Keratinocyte (primary cell): ENCODE results near the gene DUSP28. TPM values are rescaled to one million over a fixed set of nuclear protein-coding genes. Genes with fewer than 3 reads are reported as not detected.

Experiments
- DNase-seq: peaks from one replicate; pipeline ENCODE4 v3.0.0-alpha.2; 2011; ENCODE audit warnings: low read depth, missing footprints, low spot score
- FAIRE-seq: peaks from 2 replicates; lab custom pipeline; 2011; peaks lifted over from hg19 to GRCh38; lab: Jason Lieb, UNC
- H2AFZ ChIP-seq: 2 replicates; pipeline ENCODE4 v1.6.0; 2012; ENCODE audit warnings: low read length, control low read depth, inconsistent platforms; ENCODE audit not compliant: control insufficient read depth
- H3K27ac ChIP-seq: 2 replicates; pipeline ENCODE4 v1.5.1; 2011; ENCODE audit warnings: low read length; ENCODE audit not compliant: control insufficient read depth, insufficient read depth
- H3K27me3 ChIP-seq: 3 replicates; pipeline ENCODE4 v1.6.0; 2011; ENCODE audit warnings: low read length; ENCODE audit not compliant: control insufficient read depth, insufficient read depth; ENCODE audit errors: extremely low read depth
- H3K36me3 ChIP-seq, 2 experiments: 2 replicates in 1 of 2; 3 replicates in 1 of 2; pipeline ENCODE4 v1.5.1; 2011; ENCODE audit warnings: low read length in 2 of 2, mild to moderate bottlenecking in 1 of 2; ENCODE audit not compliant: control insufficient read depth in 2 of 2, insufficient read depth in 2 of 2; ENCODE audit errors: extremely low read depth in 1 of 2
- H3K4me1 ChIP-seq: 3 replicates; pipeline ENCODE4 v1.5.1; 2011; ENCODE audit warnings: low read length; ENCODE audit not compliant: control insufficient read depth, insufficient read depth; ENCODE audit errors: extremely low read depth
- H3K4me2 ChIP-seq: 3 replicates; pipeline ENCODE4 v1.6.0; 2011; ENCODE audit warnings: low read depth, low read length; ENCODE audit not compliant: control insufficient read depth, insufficient read depth; ENCODE audit errors: extremely low read depth
- H3K4me3 ChIP-seq, 3 experiments: fragments of 200-600 bp in 1 of 3; sonication (generic) in 1 of 3; 2 replicates in 2 of 3; 3 replicates in 1 of 3; pipeline ENCODE4 v1.5.1; 2011 to 2016; ENCODE audit warnings: low read length in 3 of 3, mild to moderate bottlenecking in 3 of 3, control low read depth in 2 of 3, inconsistent platforms in 1 of 3, low read depth in 1 of 3, mixed read lengths in 1 of 3, mixed run types in 1 of 3, moderate library complexity in 1 of 3; ENCODE audit not compliant: control insufficient read depth in 2 of 3, insufficient read depth in 2 of 3; ENCODE audit errors: extremely low read depth in 1 of 3
- H3K79me2 ChIP-seq: 2 replicates; pipeline ENCODE4 v1.6.0; 2012; ENCODE audit warnings: low read length; ENCODE audit not compliant: control insufficient read depth, insufficient read depth
- H3K9ac ChIP-seq: 3 replicates; pipeline ENCODE4 v1.6.0; 2011; ENCODE audit warnings: low read length; ENCODE audit not compliant: control insufficient read depth, insufficient read depth; ENCODE audit errors: extremely low read depth
- H3K9me1 ChIP-seq: 3 replicates; pipeline ENCODE4 v1.6.0; 2011; ENCODE audit warnings: low read length; ENCODE audit not compliant: control insufficient read depth, insufficient read depth; ENCODE audit errors: extremely low read depth
- H3K9me3 ChIP-seq: 2 replicates; pipeline ENCODE4 v1.5.1; 2012; ENCODE audit warnings: low read depth, low read length; ENCODE audit not compliant: control insufficient read depth
- H4K20me1 ChIP-seq: 3 replicates; pipeline ENCODE4 v1.6.0; 2011; ENCODE audit warnings: low read length; ENCODE audit not compliant: control insufficient read depth, insufficient read depth; ENCODE audit errors: extremely low read depth
- CTCF ChIP-seq, 3 experiments: IDR thresholded peaks in 1 of 3; conservative IDR thresholded peaks in 1 of 3; optimal IDR thresholded peaks in 1 of 3; 2 replicates in 2 of 3; 3 replicates in 1 of 3; pipeline versions ENCODE3 to v1.5.1; 2011; ENCODE audit warnings: low read length in 3 of 3, mild to moderate bottlenecking in 3 of 3, moderate library complexity in 2 of 3, control low read depth in 1 of 3, inconsistent platforms in 1 of 3; ENCODE audit not compliant: insufficient read depth in 2 of 3; ENCODE audit errors: extremely low read depth in 1 of 3
- EZH2 ChIP-seq: IDR thresholded peaks from one replicate; pipeline ENCODE4 v1.6.1; 2012; ENCODE audit warnings: inconsistent platforms, mild to moderate bottlenecking, low read length, moderate library complexity
- dilution Hi-C: fragments of 300-500 bp; cut with MboI; formaldehyde crosslinking; loops from one replicate; pipeline ENCODE4 v1.7.0; 2020; ENCODE audit warnings: low sequenced_read_pairs; ENCODE audit not compliant: extremely low pct_ligation_motif_present
- polyA plus RNA-seq, 5 experiments: library from polyadenylated mRNA; depleted of rRNA in 3 of 5; stranded (reverse) in 3 of 5; stranded (forward) in 1 of 5; unstranded in 1 of 5; fragments of >200 nt; gene quantifications; 1 replicate in 1 of 5; 2 replicates in 3 of 5; 3 replicates in 1 of 5; pipeline versions ENCODE4 v1.2.1 to v1.2.3, GENCODE V29; 2011 to 2012; ENCODE audit warnings: missing spikeins in 2 of 5, low read depth in 1 of 5, low replicate concordance in 1 of 5

The DUSP28 gene
- polyA plus RNA-seq, 1 donor (not counting 4 experiments of a cell fraction or from before 2014, with no cell fraction given), result 4.4 TPM

- no peak for FAIRE-seq
- dilution Hi-C loops, result no loop called here
- H3K4me1 ChIP-seq, result peaks cover 32% of the 10 kb centered on the region
- H3K4me3 ChIP-seq, result peak overlapping the region in 1 of 3 experiments; percentile 54
- H2AFZ ChIP-seq, result no peak overlapping the region
- H3K4me2 ChIP-seq, result peak overlapping the region; percentile 71
- H3K36me3 ChIP-seq, result peaks cover 0 to 1% of the 10 kb centered on the region in 2 experiments
- no peaks in the 10 kb centered on the region for H4K20me1 ChIP-seq
- H3K9me1 ChIP-seq, result peaks cover 2% of the 10 kb centered on the region
- no peak overlapping the region for H3K27ac ChIP-seq
- H3K79me2 ChIP-seq, result no peaks in the 10 kb centered on the region
- no peaks in the 10 kb centered on the region for H3K9me3 ChIP-seq
- TF ChIP-seq EZH2 (no peak), CTCF (optimal IDR thresholded peaks at IDR 0.05 in 1 of 3, IDR thresholded peaks at IDR 0.05 in 1 of 3, conservative IDR thresholded peaks at IDR 0.05 in 1 of 3; ENCODE audit: extremely low read depth in 1 of 3, insufficient read depth in 2 of 3, low read length in 3 of 3) (no peak)
- no peak for DNase-seq
- H3K27me3 ChIP-seq, result no peaks in the 10 kb centered on the region
- no peak overlapping the region for H3K9ac ChIP-seq
These were observed 1.9 kb upstream of the DUSP28 start for GRCh38 chr2:240558236-240558761.

- TF ChIP-seq CTCF (optimal IDR thresholded peaks at IDR 0.05 in 1 of 3, IDR thresholded peaks at IDR 0.05 in 1 of 3, conservative IDR thresholded peaks at IDR 0.05 in 1 of 3; ENCODE audit: extremely low read depth in 1 of 3, insufficient read depth in 2 of 3, low read length in 3 of 3), result no peak
- no peak for TF ChIP-seq EZH2
- H3K79me2 ChIP-seq, result no peaks in the 10 kb centered on the region
- peak overlapping the region in 2 of 3 experiments; percentile 62 to 86 for H3K4me3 ChIP-seq
- no peaks in the 10 kb centered on the region for H3K27me3 ChIP-seq
- peaks cover 2% of the 10 kb centered on the region for H3K9me1 ChIP-seq
- DNase-seq, result no peak
- no peaks in the 10 kb centered on the region for H3K9me3 ChIP-seq
- no peak for FAIRE-seq
- no peak overlapping the region for H2AFZ ChIP-seq
- H3K4me2 ChIP-seq, result peak overlapping the region; percentile 97
- H3K4me1 ChIP-seq, result peaks cover 32% of the 10 kb centered on the region
- no peak overlapping the region for H3K27ac ChIP-seq
- H4K20me1 ChIP-seq, result no peaks in the 10 kb centered on the region
- H3K9ac ChIP-seq, result no peak overlapping the region
- dilution Hi-C loops, result no loop called here
- peaks cover 0 to under 1% of the 10 kb centered on the region in 2 experiments for H3K36me3 ChIP-seq
These were observed 871 bp upstream of the DUSP28 start for GRCh38 chr2:240559286-240559685.
